ENCODE results near the gene FOXL2NB.

DNA sequence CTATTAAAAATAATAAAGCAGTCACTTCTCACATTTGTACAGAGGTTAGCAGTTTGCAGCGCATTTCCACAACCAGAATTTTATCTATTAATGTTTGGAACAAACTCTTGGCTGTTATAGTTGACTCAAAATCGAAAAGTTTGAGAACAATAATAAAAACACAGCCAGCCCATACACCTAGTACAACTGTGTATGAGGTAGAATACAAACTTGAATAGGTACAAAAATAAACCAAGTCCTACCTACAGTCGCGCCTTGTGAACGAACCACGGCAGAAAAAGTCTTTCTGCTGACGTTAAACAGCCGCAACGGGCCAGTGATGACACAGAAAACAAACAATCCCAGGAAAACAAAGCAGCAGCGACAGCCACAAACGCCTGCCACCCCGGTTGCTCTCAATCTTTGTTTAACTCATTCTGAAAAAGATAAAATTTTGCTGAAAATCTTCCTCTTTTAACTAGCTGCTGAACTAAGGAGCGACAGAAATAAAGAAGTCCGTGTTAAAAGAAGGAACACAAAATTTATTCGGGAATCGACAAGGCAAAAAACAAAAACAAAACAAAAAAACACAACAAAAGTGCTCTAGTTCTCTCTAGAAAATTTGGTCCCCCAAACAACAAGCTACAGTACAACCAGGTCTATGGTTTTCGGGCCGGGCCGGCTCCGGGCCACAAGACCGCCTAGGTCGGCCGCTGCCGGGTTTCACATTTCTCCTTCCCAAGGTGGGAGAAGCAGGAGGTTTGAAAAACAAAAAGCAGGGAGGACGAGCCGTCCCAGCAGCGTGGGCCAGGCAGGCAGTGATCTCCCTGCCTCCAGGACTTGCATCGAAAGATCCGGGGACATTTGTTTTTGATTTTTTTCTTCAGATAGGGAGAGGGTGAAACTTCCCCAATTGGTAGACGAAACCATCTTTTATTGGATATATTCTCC, 3.0 kb upstream of the FOXL2NB start:
- no peak for TF ChIP-seq POLR2A (IDR thresholded peaks at IDR 0.05)
- TF ChIP-seq, protein P1, sequence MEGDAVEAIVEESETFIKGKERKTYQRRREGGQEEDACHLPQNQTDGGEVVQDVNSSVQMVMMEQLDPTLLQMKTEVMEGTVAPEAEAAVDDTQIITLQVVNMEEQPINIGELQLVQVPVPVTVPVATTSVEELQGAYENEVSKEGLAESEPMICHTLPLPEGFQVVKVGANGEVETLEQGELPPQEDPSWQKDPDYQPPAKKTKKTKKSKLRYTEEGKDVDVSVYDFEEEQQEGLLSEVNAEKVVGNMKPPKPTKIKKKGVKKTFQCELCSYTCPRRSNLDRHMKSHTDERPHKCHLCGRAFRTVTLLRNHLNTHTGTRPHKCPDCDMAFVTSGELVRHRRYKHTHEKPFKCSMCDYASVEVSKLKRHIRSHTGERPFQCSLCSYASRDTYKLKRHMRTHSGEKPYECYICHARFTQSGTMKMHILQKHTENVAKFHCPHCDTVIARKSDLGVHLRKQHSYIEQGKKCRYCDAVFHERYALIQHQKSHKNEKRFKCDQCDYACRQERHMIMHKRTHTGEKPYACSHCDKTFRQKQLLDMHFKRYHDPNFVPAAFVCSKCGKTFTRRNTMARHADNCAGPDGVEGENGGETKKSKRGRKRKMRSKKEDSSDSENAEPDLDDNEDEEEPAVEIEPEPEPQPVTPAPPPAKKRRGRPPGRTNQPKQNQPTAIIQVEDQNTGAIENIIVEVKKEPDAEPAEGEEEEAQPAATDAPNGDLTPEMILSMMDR (IDR thresholded peaks at IDR 0.05), result no peak
